HCT116 (cell line): ENCODE data around the gene SMURF1.
"Not testable (repeated sequence)": the region's sequence is repeated elsewhere in the genome, so short reads cannot be mapped to it uniquely, and the experiment has no call there.

Experiments
- CEBPB ChIP-seq: IDR thresholded peaks from 2 replicates; pipeline ENCODE4 v1.6.1; 2012; ENCODE audit warnings: low read depth
- JUND ChIP-seq: IDR thresholded peaks from 2 replicates; pipeline ENCODE4 v1.6.1; 2012
- POLR2A ChIP-seq: IDR thresholded peaks from 2 replicates; pipeline ENCODE4 v1.7.0; 2011; ENCODE audit warnings: borderline replicate concordance; ENCODE audit not compliant: insufficient read depth, insufficient read length; ENCODE audit errors: extremely low read depth
- POLR2AphosphoS5 ChIP-seq: IDR thresholded peaks from 2 replicates; pipeline ENCODE4 v1.6.1; 2011; ENCODE audit warnings: mild to moderate bottlenecking, low read depth, low read length, moderate library complexity
- RAD21 ChIP-seq: IDR thresholded peaks from 2 replicates; pipeline ENCODE4 v1.6.1; 2012; ENCODE audit warnings: low read depth, mild to moderate bottlenecking
- TF ChIP-seq, protein P1 (sequence below), 3 experiments: fragments of 200-600 bp in 1 of 3; sonication (generic) in 1 of 3; IDR thresholded peaks in 2 of 3; conservative IDR thresholded peaks in 1 of 3; 2 replicates each; pipeline ENCODE4 v1.5.1; 2012 to 2017; ENCODE audit warnings: low read depth in 2 of 3, low read length in 2 of 3, antibody characterized with exemption in 1 of 3, borderline replicate concordance in 1 of 3, control low read depth in 1 of 3, mild to moderate bottlenecking in 1 of 3, mixed read lengths in 1 of 3, mixed run types in 1 of 3, moderate library complexity in 1 of 3; ENCODE audit not compliant: insufficient read depth in 1 of 3
- TF ChIP-seq, protein P2 (sequence below): IDR thresholded peaks from 2 replicates; pipeline ENCODE4 v1.6.1; 2011; ENCODE audit warnings: mild to moderate bottlenecking, low read length, moderate library complexity; ENCODE audit not compliant: insufficient replicate concordance; ENCODE audit errors: extremely low read depth

DNA sequence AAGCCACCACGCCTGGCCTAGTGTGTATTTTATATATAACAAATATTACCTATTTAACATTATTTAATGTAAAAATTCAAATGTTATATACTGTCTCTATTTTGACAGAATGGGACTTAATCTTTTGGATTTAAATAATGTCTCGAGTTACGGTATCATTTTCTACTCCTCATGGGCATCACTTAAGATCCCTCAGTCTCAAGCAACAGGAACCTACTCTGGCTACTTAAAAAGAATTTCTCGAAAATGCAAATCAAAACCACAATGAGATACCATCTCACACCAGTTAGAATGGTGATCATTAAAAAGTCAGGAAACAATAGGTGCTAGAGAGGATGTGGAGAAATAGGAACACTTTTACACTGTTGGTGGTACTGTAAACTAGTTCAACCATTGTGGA lies 19.8 kb upstream of the SMURF1 start:
- TF ChIP-seq, protein P1, sequence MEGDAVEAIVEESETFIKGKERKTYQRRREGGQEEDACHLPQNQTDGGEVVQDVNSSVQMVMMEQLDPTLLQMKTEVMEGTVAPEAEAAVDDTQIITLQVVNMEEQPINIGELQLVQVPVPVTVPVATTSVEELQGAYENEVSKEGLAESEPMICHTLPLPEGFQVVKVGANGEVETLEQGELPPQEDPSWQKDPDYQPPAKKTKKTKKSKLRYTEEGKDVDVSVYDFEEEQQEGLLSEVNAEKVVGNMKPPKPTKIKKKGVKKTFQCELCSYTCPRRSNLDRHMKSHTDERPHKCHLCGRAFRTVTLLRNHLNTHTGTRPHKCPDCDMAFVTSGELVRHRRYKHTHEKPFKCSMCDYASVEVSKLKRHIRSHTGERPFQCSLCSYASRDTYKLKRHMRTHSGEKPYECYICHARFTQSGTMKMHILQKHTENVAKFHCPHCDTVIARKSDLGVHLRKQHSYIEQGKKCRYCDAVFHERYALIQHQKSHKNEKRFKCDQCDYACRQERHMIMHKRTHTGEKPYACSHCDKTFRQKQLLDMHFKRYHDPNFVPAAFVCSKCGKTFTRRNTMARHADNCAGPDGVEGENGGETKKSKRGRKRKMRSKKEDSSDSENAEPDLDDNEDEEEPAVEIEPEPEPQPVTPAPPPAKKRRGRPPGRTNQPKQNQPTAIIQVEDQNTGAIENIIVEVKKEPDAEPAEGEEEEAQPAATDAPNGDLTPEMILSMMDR (IDR thresholded peaks at IDR 0.05 in 2 of 3, conservative IDR thresholded peaks at IDR 0.05 in 1 of 3; ENCODE audit: borderline replicate concordance in 1 of 3, insufficient read depth in 1 of 3, low read depth in 2 of 3, low read length in 2 of 3) = not testable (repeated sequence)
- not testable (repeated sequence) for TF ChIP-seq POLR2AphosphoS5, CEBPB, POLR2A, JUND, RAD21
- TF ChIP-seq, protein P2, sequence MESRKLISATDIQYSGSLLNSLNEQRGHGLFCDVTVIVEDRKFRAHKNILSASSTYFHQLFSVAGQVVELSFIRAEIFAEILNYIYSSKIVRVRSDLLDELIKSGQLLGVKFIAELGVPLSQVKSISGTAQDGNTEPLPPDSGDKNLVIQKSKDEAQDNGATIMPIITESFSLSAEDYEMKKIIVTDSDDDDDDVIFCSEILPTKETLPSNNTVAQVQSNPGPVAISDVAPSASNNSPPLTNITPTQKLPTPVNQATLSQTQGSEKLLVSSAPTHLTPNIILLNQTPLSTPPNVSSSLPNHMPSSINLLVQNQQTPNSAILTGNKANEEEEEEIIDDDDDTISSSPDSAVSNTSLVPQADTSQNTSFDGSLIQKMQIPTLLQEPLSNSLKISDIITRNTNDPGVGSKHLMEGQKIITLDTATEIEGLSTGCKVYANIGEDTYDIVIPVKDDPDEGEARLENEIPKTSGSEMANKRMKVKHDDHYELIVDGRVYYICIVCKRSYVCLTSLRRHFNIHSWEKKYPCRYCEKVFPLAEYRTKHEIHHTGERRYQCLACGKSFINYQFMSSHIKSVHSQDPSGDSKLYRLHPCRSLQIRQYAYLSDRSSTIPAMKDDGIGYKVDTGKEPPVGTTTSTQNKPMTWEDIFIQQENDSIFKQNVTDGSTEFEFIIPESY = not testable (repeated sequence)
